AG08395 (cell line): ENCODE measurements around the gene PANK4.
A peak's percentile ranks its signal among the peaks of the same experiment; 100 is the strongest.
"Not testable (repeated sequence)": the region's sequence is repeated elsewhere in the genome, so short reads cannot be mapped to it uniquely, and the experiment has no call there.

Experiments
- DNase-seq: peaks from one replicate; pipeline ENCODE4 v3.0.0; 2012; ENCODE audit warnings: mixed read lengths, low spot score

Gene PANK4

GRCh38 chr1:2525920-2526823 is at the start of gene PANK4:
TSS of gene PANK4 (minus strand) at chr1:2526596. CDS start at chr1:2526587, 9 bp downstream.
- DNase-seq: peak; percentile 94

DNA sequence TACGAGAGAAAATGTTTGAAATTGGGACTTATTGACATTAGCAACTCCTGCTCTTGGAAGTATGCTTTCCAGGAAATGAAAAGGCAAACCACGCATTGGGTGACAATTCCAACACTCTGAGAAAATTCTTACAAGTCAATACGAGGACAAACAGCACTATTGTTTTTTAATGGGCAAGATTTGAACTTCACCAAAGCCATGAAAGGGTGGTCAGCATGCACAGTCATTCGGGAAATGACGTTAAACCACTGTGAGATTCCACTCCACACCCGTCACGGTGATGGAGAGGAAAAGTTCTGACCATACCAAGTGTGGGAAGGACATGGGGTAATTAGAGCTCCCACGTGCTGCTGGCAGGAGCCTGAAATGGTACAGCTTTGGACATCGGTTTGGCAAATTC is 48.0 kb upstream of the PANK4 start:
- no peak for DNase-seq

DNA sequence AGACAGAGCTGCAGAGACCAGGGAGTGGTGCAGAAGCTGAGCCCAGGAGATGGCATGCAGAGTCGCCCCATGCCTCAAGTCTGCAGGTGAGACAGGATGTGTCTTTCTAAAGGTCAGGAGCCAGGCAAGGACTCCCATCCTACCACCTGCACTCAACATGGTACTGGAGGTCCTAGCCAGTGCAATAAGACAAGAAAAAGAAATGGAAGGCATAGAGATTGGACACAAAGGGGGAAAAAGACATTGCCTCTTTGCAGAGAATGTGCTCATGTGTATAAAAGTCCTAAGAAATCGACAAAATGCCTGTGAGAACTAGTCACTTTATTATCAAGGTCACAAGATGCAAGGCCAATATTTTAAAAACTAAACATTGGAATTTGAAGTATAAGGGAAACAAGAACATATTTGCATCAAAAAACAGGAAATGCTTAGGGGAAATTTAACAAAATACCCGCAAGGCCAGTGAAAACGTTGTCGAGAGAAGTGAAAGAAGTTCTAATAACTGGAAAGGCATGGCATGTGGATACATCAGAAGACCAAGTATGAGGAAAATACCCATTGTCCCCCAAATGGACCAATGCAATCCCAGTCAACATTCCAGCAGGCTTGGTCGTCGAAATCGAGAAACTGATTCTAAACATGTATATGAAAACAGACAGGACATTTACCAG is 47.0 kb upstream of the PANK4 start:
- no peak for DNase-seq

DNA sequence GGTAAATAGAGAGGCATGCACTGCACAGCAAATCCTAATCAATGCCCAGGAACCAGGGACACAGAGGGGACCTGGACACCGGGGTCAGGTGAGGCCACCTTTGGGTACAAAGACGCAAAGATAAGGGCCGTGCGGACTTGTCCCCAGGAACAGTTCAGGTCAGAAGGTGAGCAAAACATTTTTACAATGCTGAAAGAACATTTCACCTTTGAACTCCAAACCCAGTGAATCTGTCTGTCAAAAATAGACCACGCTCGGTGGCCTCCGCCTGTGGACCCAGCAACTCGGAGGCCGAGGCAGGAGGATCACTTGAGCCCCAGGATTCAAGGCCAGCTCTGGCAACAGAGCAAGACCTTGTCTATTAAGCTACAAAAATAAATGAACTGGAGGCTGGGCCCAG is 45.0 kb upstream of the PANK4 start:
- no peak for DNase-seq

GRCh38 chr1:2570332-2570731 is 43.9 kb upstream of the PANK4 start:
- no peak for DNase-seq

DNA sequence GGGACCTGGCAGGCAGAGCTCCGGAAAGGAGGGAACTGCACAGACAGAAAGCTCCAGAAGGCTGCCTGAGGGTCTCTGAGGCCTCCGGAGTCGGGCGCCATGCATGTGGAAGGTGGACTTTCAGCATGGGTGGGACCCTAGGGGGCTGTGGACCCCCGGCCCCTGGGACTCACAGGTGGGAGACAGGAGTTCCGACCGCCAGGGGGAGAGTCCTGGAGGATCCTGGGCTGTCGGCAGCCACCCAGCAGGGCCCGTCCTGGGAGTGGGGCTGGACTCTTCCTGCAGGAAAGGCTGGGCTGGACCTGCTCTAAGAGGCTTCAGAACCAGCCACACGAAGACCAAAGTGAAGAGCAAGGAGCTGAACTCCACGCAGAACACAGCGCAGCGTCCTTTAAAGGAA is 43.3 kb upstream of the PANK4 start:
- not testable (repeated sequence) for DNase-seq

DNA sequence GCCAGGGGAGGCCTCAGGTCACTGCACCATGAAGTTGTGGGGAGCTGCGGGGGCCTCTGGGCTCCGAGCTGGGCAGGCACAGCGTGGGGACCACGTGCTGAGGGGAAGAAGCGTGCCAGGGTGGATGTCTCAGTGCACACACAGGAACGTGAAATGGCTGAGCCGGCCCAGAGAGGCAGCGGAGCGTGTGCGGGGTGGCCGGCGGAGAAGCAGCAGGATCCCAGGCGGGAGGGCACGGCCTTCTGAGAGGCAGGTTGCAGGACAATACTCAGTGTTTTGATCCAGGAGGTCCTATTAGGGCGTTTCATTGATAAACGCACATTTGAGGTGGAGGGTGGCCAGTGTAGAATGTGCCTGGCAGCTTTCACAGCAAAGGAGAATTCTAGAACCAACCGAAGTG is 42.7 kb upstream of the PANK4 start:
- no peak for DNase-seq

DNA sequence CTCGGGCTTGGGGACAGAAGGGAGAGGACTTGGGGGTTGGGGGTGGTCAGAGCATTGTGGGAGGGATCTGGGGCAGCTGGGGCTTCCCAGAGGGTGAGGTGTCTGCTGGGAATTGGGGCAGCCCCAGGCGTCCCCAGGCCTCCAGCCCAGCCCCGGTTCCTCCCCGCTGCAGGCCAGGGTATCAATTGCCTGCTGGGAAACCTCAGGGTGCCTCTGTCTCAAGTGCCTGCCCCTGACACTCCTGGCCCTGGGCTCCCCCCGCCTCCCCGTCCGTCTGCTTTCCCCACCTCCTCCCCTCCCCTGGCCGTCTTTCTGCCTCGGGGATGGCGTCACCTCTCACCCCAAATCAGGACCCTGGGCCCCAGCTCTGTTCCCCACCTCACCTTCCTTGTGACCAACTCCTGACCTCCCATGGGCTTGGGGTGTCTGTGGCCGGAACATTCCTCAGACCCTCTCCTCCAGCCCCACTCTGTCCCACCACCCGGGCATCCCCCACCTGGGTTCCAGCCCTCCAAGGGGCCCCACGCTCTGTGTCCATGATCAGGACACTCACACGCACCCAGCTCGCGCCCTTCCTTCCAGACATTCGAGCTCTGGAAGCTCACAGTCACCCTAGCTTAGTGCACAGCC is 41.9 kb upstream of the PANK4 start:
- DNase-seq: not testable (repeated sequence)

DNA sequence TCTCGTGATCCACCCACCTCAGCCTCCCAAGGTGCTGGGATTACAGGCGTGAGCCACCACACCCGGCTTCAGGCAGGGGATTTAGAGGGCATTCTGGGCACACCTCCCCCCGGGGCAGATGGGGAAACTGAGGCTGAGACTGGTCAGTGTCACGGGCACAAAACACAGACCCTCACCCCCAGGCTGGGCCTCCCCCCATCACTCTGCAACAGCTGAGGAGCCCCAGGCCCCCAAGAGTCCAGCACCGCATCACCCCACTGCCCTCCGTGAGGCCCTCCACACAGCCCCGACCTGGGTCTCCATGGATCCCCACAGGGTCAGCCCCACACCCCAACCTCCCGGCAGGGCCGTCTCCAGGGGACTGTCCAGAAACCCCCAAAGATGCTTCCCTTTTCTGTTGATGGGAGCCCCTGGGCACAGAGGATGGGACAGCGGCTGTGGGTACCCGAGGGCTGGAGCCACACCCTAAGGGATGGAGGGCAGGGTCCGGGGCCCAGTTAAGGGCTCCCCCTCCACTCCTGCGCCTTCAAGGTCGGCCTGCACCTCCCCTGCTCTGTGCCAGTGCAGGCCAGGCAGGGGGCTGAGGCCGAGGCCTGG is 40.8 kb upstream of the PANK4 start:
- DNase-seq: no peak

- DNase-seq: no peak
Measured at GRCh38 chr1:2566101-2567045, 40.0 kb upstream of the PANK4 start.

DNA sequence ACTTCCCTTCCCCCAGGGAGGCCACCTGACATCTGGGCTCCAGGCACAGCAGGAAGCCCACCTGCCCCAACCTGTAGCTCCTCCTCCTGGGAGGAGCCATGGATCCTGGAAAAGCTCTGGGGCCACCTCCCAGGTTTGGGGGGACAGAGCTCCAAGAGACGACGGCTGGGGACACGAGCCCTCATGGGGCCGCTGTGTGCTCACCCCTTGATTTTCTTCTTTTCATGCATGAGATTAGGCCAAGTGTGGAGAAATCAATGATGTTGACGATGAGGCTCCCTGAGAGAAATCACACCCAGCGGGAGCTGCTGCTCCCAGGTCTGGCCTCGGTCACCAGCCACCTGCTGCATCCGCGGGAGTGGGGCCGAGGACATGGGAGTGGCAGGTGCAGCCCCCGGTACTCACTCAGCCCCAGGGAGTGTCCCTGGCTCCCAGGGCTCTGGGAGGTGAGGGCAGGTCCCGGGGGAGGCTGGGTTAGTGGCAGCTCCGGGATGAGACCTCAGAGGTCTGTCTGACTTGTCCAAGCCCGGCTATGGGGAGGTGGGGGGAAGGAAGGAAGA is 38.5 kb upstream of the PANK4 start:
- DNase-seq: no peak

- DNase-seq: no peak
Measured at GRCh38 chr1:2564006-2564814, 37.8 kb upstream of the PANK4 start.

DNA sequence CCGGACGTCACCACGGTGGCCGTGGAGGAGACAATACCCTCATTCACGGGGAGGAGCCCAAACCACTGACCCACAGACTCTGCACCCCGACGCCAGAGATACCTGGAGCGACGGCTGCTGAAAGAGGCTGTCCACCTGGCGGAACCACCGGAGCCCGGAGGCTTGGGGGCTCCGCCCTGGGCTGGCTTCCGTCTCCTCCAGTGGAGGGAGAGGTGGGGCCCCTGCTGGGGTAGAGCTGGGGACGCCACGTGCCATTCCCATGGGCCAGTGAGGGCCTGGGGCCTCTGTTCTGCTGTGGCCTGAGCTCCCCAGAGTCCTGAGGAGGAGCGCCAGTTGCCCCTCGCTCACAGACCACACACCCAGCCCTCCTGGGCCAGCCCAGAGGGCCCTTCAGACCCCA is 36.8 kb upstream of the PANK4 start:
- DNase-seq: no peak

GRCh38 chr1:2561898-2562895 is 35.8 kb upstream of the PANK4 start:
- no peak for DNase-seq

DNA sequence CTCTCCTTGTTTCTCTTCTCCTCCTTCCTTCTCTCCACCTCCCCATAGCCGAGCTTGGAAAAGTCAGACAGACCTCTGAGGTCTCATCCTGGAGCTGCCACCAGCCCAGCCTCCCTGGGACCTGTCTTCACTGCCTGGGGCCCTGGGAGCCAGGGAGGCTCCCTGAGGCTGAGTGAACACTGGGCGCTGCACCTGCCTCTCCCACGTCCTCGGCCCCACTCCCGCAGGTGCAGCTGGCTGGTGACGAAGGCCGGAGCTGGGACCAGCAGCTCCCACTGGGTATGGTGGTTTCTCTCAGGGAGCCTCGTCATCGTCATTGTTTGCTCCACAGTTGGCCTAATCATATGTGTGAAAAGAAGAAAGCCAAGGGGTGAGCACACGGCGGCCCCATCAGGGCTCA is 35.0 kb upstream of the PANK4 start:
- no peak for DNase-seq

DNA sequence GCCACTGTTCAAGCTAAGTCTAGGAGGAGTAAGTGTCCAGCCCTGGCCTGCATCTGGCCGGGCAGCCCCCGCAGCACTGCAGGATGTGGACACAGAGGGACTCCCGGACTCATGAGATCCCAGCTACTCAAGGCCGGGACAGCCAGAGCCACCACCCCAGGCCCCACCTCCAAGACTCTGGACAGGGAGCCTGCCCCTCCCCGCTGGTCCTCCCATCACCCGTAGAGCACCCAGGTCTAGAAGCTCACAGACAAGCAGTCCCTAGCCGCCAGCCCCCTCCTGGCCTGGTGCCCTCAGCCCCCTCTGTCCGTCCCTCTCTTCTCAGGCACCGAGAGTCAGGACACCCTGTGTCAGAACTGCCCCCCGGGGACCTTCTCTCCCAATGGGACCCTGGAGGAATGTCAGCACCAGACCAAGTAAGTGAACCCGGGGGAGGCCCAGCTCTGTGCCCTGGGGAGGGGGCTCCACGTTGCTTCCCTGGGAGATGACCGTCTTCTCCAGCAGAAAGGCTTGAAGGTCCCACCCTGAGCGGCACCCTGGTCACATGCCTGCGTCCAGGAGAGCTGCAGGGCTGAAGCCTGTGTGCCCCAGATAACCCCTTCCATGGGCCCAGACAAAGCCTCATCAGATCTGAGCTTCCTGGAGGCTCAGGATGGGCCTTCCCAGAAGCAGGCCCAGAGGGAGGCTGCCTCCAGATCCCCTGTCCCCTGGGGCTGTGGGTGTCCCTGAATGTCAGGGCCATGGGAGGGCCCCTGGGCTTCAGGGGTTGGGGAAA is 34.1 kb upstream of the PANK4 start:
- DNase-seq: no peak

GRCh38 chr1:2559509-2560298 is 33.3 kb upstream of the PANK4 start:
- no peak for DNase-seq
